CD4-positive, alpha-beta T cell treated with Interleukin-17A for 1 hour (primary cell): ENCODE measurements around the gene BCL2L13.
"Not testable (repeated sequence)": the region's sequence is repeated elsewhere in the genome, so short reads cannot be mapped to it uniquely, and the experiment has no call there.

Source experiments
- DNase-seq: peaks from one replicate; pipeline ENCODE4 v3.0.0-alpha.2; 2020

The BCL2L13 gene

GRCh38 chr22:17638432-17639246 is at the start of gene BCL2L13:
Gene BCL2L13 (plus strand): TSS chr22:17638757. CDS start chr22:17655712, 16,955 bp downstream.
- peak; percentile 91 for DNase-seq

- no peak for DNase-seq
Observed at GRCh38 chr22:17589810-17590375, 48.7 kb upstream of the BCL2L13 start.

- no peak for DNase-seq
Observed at GRCh38 chr22:17590586-17590985, 48.0 kb upstream of the BCL2L13 start.

GRCh38 chr22:17592201-17592600 is 46.4 kb upstream of the BCL2L13 start:
- DNase-seq: no peak

GRCh38 chr22:17596226-17596625 is 42.3 kb upstream of the BCL2L13 start:
- DNase-seq: no peak

GRCh38 chr22:17597217-17597616 is 41.3 kb upstream of the BCL2L13 start:
- DNase-seq: no peak

- no peak for DNase-seq
Observed at GRCh38 chr22:17598318-17598717, 40.2 kb upstream of the BCL2L13 start.

DNA sequence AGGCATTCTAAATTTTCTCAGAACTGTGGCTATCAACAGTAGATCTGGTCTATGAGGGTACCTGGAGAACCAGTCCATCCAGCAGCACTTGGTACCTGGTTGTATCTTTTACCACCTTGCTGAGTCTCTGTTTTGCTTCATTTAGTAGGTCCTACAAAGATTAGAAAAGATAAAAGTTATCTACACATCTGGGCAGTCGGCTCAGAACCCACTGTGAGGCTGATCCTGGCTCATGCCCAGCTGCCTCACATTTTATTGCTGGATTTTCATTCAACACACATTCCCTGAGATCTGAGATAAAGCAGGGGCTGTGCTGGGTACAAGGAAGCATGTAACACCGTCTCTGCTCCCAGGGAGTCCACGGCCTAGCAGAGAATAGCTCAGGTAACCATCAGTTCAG is 37.5 kb upstream of the BCL2L13 start:
- DNase-seq: no peak

- no peak for DNase-seq
Observed at GRCh38 chr22:17603668-17604067, 34.9 kb upstream of the BCL2L13 start.

- DNase-seq: no peak
Observed at GRCh38 chr22:17606496-17606895, 32.1 kb upstream of the BCL2L13 start.

GRCh38 chr22:17607891-17608521 is 30.6 kb upstream of the BCL2L13 start:
- no peak for DNase-seq

DNA sequence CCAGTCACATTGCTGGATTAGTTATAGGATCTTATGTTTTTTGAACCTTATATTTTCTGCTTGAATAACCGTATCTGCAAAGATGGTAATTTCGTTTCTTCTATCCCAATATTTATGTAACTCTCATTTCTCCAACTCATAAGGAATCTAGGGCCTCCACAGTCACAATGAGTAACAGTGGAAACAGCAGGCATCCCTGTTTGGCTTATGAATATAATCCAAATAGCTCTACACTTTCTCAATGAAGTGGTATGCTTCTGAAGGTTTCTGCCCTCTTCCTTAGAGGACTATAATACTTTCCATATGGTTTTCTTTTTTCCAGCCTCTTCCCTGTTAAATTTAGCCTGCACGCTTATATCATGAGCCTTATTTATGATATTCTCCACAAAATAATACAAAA is 26.5 kb upstream of the BCL2L13 start:
- DNase-seq: no peak

- no peak for DNase-seq
Observed at GRCh38 chr22:17613280-17613679, 25.3 kb upstream of the BCL2L13 start.

GRCh38 chr22:17627961-17628405 is 10.6 kb upstream of the BCL2L13 start:
- DNase-seq: no peak

DNA sequence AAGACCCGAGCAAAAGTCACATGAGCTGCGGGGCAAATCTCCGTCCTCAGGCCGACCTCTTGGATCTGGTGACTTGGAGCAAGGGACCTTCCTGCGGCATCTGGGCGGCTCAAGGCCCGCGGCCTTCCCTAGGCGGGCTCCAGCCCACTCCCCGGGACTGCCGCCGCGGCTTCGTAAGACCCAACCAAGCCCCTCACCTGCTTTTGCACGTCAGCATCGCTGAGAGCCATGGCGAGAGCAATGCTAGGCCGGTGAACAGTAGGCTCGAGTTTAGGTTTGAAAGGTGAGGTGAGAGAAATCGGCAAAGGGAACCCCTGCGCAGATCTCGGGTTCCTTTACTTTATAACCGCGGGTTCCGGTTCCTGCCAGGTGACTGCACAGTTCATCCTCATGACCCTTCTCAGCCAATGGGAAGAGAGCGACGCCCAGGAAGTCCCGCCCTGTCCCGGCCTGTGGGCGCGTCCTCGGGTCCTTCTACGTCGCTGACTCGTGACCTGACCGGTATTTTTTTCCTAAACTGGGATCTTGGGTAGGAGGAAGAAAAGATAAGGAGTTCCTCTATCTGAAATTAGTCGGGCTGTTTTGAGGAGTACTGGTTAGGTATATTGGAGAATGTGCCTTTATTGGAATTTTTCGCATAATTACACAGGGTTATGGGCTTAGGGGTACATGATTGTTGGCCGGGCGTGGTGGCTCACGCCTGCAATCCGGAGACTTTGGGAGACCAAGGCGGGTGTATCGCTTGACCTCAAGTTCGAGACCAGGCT is 10.0 kb upstream of the BCL2L13 start, which contains the start of gene ATP6V1E1:
TSS of gene ATP6V1E1 (minus strand) at position 344 of the 767 bp plus-strand sequence. CDS start at position 230, 114 bp downstream.
- peak; percentile 97 for DNase-seq

- no peak for DNase-seq
Observed at GRCh38 chr22:17629173-17629489, 9.4 kb upstream of the BCL2L13 start.

- no peak for DNase-seq
Observed at GRCh38 chr22:17629641-17630040, 8.9 kb upstream of the BCL2L13 start.

- DNase-seq: no peak
Observed at GRCh38 chr22:17631076-17631565, 7.4 kb upstream of the BCL2L13 start.

- no peak for DNase-seq
Observed at GRCh38 chr22:17633217-17633997, 5.2 kb upstream of the BCL2L13 start.

DNA sequence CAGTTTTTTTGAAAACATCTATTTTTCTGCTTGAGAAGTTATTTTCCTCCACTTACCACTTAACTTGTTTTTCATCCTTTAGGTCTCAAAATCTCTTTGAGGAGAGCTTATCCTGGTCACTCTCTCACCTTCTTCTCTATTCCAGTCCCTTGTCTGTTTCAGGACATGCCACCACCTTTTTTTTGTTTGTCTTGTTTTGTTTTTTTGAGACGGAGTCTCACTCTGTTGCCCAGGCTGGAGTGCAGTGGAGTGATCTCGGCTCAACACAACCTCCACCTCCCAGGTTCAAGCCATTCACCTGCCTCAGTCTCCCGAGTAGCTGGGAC is 4.6 kb upstream of the BCL2L13 start:
- no peak for DNase-seq

DNA sequence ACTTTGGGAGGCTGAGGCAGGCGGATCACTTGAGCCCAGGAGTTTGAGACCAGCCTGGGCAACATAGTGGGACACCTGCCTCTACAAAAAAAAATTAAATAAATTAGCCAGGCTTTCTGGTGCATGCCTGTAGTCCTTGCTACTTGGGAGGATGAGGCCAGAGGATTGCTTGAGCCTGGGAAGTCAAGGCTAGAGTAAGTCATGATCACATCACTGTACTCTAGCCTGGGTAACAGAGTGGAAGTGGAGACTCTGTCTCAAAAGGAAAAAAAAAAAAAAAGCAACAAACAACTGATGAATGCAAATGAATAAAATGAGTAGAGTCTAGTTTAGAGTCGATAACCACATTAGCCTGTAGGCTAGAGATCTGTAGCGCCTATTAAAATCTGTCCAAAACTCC is 3.9 kb upstream of the BCL2L13 start:
- no peak for DNase-seq

- not testable (repeated sequence) for DNase-seq
Observed at GRCh38 chr22:17636850-17637249, 1.7 kb upstream of the BCL2L13 start.
